Spinal cord (tissue), 10 donors: ENCODE results near the gene SLC25A33. TPM values are rescaled to one million over a fixed set of nuclear protein-coding genes. Genes with fewer than 3 reads are reported as not detected.

ENCODE experiments used
- DNase-seq, 6 donors: peaks; one replicate each; pipeline versions ENCODE4 v3.0.0 to v3.0.0-alpha.2; 2013 to 2015; ENCODE audit warnings: low spot score in 6 of 6, low read depth in 4 of 6
- H3K27ac ChIP-seq: one replicate; pipeline ENCODE4 v1.5.1; 2013; ENCODE audit warnings: low read depth, low read length, control low read depth
- H3K27me3 ChIP-seq: one replicate; pipeline ENCODE4 v1.6.1; 2013; ENCODE audit warnings: low read length; ENCODE audit not compliant: control insufficient read depth, insufficient read depth
- H3K36me3 ChIP-seq: one replicate; pipeline ENCODE4 v1.6.1; 2013; ENCODE audit warnings: low read length; ENCODE audit not compliant: control insufficient read depth, insufficient read depth
- H3K4me1 ChIP-seq: one replicate; pipeline ENCODE4 v1.6.1; 2013; ENCODE audit warnings: low read length; ENCODE audit not compliant: control insufficient read depth, insufficient read depth
- H3K4me3 ChIP-seq: one replicate; pipeline ENCODE4 v1.5.1; 2013; ENCODE audit warnings: low read depth, low read length, control low read depth
- H3K9me3 ChIP-seq: one replicate; pipeline ENCODE4 v1.6.1; 2013; ENCODE audit warnings: low read length; ENCODE audit not compliant: control insufficient read depth, insufficient read depth
- WGBS: methylation state at CpG from one replicate; pipeline ENCODE4 v1.1.5; 2013; ENCODE audit warnings: missing lambda C conversion rate; ENCODE audit not compliant: insufficient coverage; 5-methylcytosine and 5-hydroxymethylcytosine counted together
- long read RNA-seq, 4 donors: transcript quantifications; one replicate each; lab custom pipeline, GENCODE V29; 2026
- polyA plus RNA-seq, 2 donors: library from polyadenylated mRNA; unstranded; fragments of 120-200 nt; gene quantifications; one replicate each; pipeline ENCODE4 v1.2.1, GENCODE V29; 2013; ENCODE audit not compliant: insufficient read length in 2 of 2
- total RNA-seq, 2 donors: library from RNA; depleted of rRNA in 1 of 2; stranded (reverse); fragments of 120-200 nt in 1 of 2; fragments of >200 nt in 1 of 2; gene quantifications; one replicate each; pipeline versions ENCODE4 v1.2.3 to v1.2.4, GENCODE V29; 2013 to 2014
- donor health status: healthy.

SLC25A33 gene
- total RNA-seq (10 to 100 TPM in 1 of 2 donors, 1 to 10 TPM in 1; 7.5 to 12.1 TPM), polyA plus RNA-seq (1 to 10 TPM; 7.8 to 9.1 TPM)
- long read RNA-seq, donor 1, transcript SLC25A33-201 (7 exons, 3,854 nt): major isoform, 5 of 5 reads
- long read RNA-seq, donor 1, partial matches to known transcripts: 0 of 5 reads
- long read RNA-seq, donor 1, other reads (novel, unspliced or antisense): 0 of 5 reads
- long read RNA-seq, donor 2, partial matches to known transcripts: 0 of 3 reads
- long read RNA-seq, donor 2, other reads (novel, unspliced or antisense): 0 of 3 reads
- long read RNA-seq, donor 3, partial matches to known transcripts: 0 of 3 reads
- long read RNA-seq, donor 3, other reads (novel, unspliced or antisense): 0 of 3 reads
- long read RNA-seq, donor 4, partial matches to known transcripts: 0 of 1 reads
- long read RNA-seq, donor 4, other reads (novel, unspliced or antisense): 0 of 1 reads

GRCh38 chr1:9539165-9539828 lies at the start of gene SLC25A33:
SLC25A33 (plus strand) TSS chr1:9539465; CDS start chr1:9539692, 227 bp downstream.
- WGBS: under 1% methylated on average over 92 of the region's 92 CpGs
- H3K27ac ChIP-seq: peak within 1 kb of the TSS; percentile 94

GRCh38 chr1:9490605-9491339 lies 48.5 kb upstream of the SLC25A33 start:
- no peaks in the 10 kb centered on the region for H3K36me3 ChIP-seq
- 50% methylated on average over 16 of the region's 20 CpGs for WGBS
- no peak overlapping the region for H3K27ac ChIP-seq
- H3K4me1 ChIP-seq: peaks cover 17% of the 10 kb centered on the region
- H3K27me3 ChIP-seq: peaks cover 5% of the 10 kb centered on the region
- no peaks in the 10 kb centered on the region for H3K9me3 ChIP-seq
- DNase-seq: peak; percentile 46 to 95 (median 70)
- H3K4me3 ChIP-seq: no peak overlapping the region

More at GRCh38 chr1:9539165-9539828, at the start of gene SLC25A33:
- H3K27me3 ChIP-seq: no peaks in the 10 kb centered on the region
- H3K4me1 ChIP-seq: peaks cover 31% of the 10 kb centered on the region
- peak; percentile 95 to 99 (median 97) for DNase-seq
- H3K4me3 ChIP-seq: peak within 1 kb of the TSS; percentile 63
- no peaks in the 10 kb centered on the region for H3K9me3 ChIP-seq
- H3K36me3 ChIP-seq: no peaks in the 10 kb centered on the region

GRCh38 chr1:9493326-9493725 lies 45.9 kb upstream of the SLC25A33 start:
- Histone ChIP-seq H3K27ac (no peak overlapping the region), H3K4me3 (no peak overlapping the region), H3K27me3 (peaks cover 5% of the 10 kb centered on the region), H3K9me3 (no peaks in the 10 kb centered on the region), H3K4me1 (peaks cover 17% of the 10 kb centered on the region), H3K36me3 (no peaks in the 10 kb centered on the region)
- DNase-seq: no peak
- WGBS: 96% methylated on average over 5 of the region's 6 CpGs

- 9% methylated on average over 47 of the region's 48 CpGs for WGBS
- peaks cover 5% of the 10 kb centered on the region for H3K27me3 ChIP-seq
- peaks cover 17% of the 10 kb centered on the region for H3K4me1 ChIP-seq
- H3K27ac ChIP-seq: no peak overlapping the region
- H3K36me3 ChIP-seq: no peaks in the 10 kb centered on the region
- peak overlapping the region; percentile 31 for H3K4me3 ChIP-seq
- peak in 4 of 6 donors; percentile 15 to 65 (median 46) for DNase-seq
- no peaks in the 10 kb centered on the region for H3K9me3 ChIP-seq
These were observed 44.1 kb upstream of the SLC25A33 start for GRCh38 chr1:9494936-9495758.

- Histone ChIP-seq H3K4me1 (peaks cover 13% of the 10 kb centered on the region), H3K36me3 (no peaks in the 10 kb centered on the region), H3K9me3 (no peaks in the 10 kb centered on the region), H3K27me3 (peaks cover 5% of the 10 kb centered on the region), H3K27ac (no peak overlapping the region), H3K4me3 (no peak overlapping the region)
- DNase-seq: no peak
- WGBS: 95% methylated on average over 3 of the region's 8 CpGs
These were observed 43.4 kb upstream of the SLC25A33 start for GRCh38 chr1:9495854-9496374.

- H3K9me3 ChIP-seq: no peaks in the 10 kb centered on the region
- H3K4me1 ChIP-seq: no peaks in the 10 kb centered on the region
- DNase-seq: no peak
- H3K36me3 ChIP-seq: no peaks in the 10 kb centered on the region
- 86% methylated on average over 13 of the region's 17 CpGs for WGBS
- no peaks in the 10 kb centered on the region for H3K27me3 ChIP-seq
- H3K27ac ChIP-seq: no peak overlapping the region
- no peak overlapping the region for H3K4me3 ChIP-seq
These were observed 38.2 kb upstream of the SLC25A33 start for GRCh38 chr1:9500756-9501754.

GRCh38 chr1:9503001-9503675 lies 36.1 kb upstream of the SLC25A33 start:
- no peak overlapping the region for H3K4me3 ChIP-seq
- WGBS: 67% methylated on average over 10 of the region's 18 CpGs
- no peaks in the 10 kb centered on the region for H3K36me3 ChIP-seq
- no peak for DNase-seq
- H3K27ac ChIP-seq: no peak overlapping the region
- H3K4me1 ChIP-seq: no peaks in the 10 kb centered on the region
- no peaks in the 10 kb centered on the region for H3K27me3 ChIP-seq
- no peaks in the 10 kb centered on the region for H3K9me3 ChIP-seq

- Histone ChIP-seq H3K9me3 (no peaks in the 10 kb centered on the region), H3K4me3 (no peak overlapping the region), H3K27ac (no peak overlapping the region), H3K36me3 (no peaks in the 10 kb centered on the region), H3K4me1 (no peaks in the 10 kb centered on the region), H3K27me3 (no peaks in the 10 kb centered on the region)
- WGBS: 64% methylated on average over 5 of the region's 8 CpGs
- DNase-seq: no peak
These were observed 34.1 kb upstream of the SLC25A33 start for GRCh38 chr1:9505143-9505542.
